Pulmonary artery endothelial cell (primary cell): ENCODE data around the gene DEAF1. TPM values are rescaled to one million over a fixed set of nuclear protein-coding genes. Genes with fewer than 3 reads are reported as not detected.
"Not testable (repeated sequence)": the region's sequence is repeated elsewhere in the genome, so short reads cannot be mapped to it uniquely, and the experiment has no call there.

Experiments
- DNase-seq: peaks from one replicate; pipeline ENCODE4 v3.0.0-alpha.2; 2011; ENCODE audit warnings: low read depth, low spot score
- total RNA-seq: library from RNA; depleted of rRNA; stranded (reverse); fragments of >200 nt; gene quantifications from 2 replicates; pipeline ENCODE4 v1.2.3, GENCODE V29; 2014

Gene DEAF1, protein sequence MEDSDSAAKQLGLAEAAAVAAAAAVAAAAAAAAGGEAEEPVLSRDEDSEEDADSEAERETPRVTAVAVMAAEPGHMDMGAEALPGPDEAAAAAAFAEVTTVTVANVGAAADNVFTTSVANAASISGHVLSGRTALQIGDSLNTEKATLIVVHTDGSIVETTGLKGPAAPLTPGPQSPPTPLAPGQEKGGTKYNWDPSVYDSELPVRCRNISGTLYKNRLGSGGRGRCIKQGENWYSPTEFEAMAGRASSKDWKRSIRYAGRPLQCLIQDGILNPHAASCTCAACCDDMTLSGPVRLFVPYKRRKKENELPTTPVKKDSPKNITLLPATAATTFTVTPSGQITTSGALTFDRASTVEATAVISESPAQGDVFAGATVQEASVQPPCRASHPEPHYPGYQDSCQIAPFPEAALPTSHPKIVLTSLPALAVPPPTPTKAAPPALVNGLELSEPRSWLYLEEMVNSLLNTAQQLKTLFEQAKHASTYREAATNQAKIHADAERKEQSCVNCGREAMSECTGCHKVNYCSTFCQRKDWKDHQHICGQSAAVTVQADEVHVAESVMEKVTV
- 45.1 and 66.1 TPM in 2 replicates for total RNA-seq

GRCh38 chr11:694563-695287, at the start of gene DEAF1:
Gene DEAF1, minus strand, starts transcription at chr11:695222. Its CDS starts 175 bp downstream, at chr11:695047.
- DNase-seq: peak; percentile 92

DNA sequence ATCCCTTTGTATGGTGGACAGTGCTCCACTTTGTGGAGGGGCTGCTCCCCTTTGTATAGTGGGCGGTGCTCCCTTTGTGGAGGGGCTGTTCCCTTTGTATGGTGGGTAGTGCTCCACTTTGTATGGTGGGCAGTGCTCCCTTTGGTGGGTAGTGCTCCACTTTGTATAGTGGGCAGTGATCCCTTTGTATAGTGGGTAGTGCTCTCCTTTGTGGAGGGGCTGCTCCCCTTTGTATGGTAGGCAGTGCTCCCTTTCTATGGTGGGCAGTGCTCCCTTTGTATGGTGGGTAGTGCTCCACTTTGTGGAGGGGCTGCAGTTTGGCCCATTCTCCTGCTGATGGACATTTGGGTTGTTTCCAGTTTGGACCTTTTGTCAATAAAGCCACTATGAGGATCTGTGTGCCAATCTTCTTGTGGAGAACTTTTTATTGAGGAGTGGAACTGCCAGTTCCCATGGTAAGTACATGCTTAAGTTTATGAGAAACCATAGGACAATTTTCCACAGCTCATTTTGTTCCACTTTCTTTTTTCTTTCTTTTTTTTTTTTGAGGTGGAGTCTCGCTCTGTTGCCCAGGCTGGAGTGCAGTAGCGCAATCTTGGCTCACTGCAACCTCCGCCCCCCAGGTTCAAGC, 47.7 kb upstream of the DEAF1 start:
- DNase-seq: no peak

DNA sequence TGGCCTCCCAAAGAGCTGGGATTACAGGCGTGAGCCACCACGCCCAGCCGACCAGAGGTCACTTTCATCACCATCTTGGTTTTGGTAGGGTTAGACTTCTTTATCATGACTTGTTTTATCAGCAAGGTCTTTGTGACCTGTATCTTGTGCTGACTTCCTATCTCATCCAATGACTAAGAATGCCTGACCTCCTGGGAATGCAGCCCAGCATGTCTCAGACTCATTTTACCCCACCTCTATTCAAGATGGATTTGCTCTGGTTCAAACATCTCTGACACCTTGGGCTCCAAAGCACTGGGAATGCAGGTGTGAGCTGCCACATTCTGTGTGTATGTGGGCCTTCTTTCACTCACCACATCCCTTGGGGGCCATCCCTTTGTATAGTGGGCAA, 47.1 kb upstream of the DEAF1 start:
- no peak for DNase-seq

DNA sequence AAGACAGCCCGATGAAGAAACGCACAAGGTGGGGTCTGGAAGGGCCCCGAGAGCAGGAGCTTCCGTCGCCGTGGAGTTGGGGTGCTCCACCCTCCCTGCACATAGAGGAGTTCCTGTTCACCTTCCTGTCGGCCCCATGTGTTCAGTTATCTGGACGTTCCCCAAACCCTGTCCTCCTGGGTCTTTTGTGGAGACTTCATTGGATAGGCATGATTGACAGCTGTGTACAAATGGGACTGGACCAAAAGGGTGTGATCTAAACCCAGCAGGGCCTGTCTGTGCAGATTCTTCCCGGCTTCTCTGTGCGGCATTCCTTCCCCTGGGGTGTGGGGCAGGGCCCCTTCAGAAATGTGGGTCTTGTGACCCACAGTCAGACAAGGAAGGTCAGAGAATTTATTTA, 42.9 kb upstream of the DEAF1 start:
- not testable (repeated sequence) for DNase-seq

DNA sequence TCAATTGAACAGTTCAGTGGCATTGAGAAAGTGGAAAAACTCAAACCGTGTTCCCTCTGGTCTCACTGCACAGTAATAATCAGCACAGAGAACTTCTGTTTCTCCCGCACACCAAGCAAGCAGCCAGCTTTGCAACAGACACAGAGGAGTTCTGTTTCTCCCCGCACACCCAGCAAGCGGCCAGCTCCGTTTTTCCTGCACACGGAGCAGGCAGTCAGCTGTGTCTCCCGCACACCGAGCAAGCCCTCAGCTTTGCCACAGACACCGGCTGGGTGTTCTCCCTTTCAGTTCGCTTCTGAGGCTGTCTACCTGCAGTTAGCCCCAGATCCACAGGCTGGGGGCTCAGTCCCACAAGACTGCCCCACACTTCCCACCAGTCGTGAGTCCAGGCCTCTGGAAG, 42.3 kb upstream of the DEAF1 start:
- no peak for DNase-seq

DNA sequence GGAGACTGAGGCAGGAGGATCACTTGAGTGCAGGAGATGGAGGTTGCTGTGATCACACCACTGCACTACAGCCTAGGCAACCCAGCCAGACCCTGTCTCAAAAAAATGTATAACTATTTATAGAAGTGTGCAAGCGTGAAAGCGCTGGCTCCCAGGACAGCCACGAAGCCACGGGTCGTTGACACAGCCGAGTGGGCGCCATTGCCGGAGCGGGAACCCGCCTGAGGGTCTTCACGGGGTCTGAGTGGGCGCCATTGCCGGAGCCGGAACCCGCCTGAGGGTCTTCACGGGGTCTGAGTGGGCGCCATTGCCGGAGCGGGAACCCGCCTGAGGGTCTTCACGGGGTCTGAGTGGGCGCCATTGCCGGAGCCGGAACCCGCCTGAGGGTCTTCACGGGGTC, 39.5 kb upstream of the DEAF1 start:
- DNase-seq: not testable (repeated sequence)

- no peak for DNase-seq
Observed at GRCh38 chr11:733072-733471, 38.0 kb upstream of the DEAF1 start.

DNA sequence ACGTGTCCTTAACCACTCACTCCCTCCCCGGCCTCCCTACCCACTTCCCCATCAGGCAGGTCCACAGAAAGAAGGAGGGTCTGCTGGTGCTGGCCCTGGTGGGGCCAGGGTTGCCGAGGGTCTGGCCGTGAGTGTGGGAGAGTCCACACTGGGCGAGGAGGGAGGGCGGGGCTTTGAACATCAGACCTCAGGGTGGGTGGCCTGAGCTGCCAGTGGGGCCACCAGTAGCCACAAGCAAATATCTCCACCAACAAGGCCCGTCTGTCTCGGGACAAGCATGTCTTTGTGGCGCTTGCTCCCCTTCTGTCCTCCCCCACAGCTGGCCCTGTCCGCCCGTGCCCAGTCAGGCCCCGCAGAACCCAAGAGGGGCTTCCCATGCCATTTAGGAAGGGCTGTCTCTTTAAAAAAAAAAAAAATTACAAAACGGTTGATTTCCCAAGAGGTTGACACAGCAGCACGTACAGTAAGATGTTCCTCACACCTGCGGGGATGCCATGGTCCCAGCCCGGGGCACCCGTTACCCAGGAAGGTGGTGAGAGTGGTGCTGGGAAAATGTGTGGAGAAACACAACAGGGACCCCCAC, 34.6 kb upstream of the DEAF1 start:
- no peak for DNase-seq

DNA sequence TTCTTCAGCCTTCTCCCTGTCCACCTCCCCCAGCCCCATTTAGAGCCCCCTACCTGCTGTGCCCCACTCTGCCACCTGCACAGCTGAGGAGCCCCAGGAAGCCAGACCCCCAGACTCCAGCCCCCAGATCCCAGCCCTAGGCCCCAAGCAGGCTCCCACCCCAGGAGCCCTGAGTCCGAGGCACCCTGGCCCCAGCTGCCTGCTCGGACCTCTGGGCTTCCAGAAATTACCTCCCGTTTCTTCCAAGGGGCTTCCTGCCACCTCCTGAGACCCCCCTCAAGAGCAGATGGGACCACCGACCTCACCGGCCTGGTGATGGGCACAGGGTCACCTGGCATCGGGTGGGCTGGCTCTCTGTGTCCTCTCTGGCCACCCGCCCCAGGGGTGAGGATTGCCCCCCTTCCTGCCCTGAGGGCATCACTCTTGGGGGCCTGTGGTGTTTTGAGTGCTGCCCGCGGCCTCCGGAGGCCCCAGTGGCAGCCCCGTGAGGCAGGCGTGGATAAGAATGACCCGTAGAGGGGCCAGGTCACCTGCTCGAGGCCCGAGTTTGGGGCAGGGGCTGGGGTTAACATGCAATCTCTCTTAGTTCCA, 34.0 kb upstream of the DEAF1 start:
- no peak for DNase-seq

GRCh38 chr11:727859-728748, 33.1 kb upstream of the DEAF1 start:
- DNase-seq: no peak

GRCh38 chr11:727281-727701, 32.3 kb upstream of the DEAF1 start:
- no peak for DNase-seq

GRCh38 chr11:726278-727220, 31.5 kb upstream of the DEAF1 start:
- DNase-seq: no peak

DNA sequence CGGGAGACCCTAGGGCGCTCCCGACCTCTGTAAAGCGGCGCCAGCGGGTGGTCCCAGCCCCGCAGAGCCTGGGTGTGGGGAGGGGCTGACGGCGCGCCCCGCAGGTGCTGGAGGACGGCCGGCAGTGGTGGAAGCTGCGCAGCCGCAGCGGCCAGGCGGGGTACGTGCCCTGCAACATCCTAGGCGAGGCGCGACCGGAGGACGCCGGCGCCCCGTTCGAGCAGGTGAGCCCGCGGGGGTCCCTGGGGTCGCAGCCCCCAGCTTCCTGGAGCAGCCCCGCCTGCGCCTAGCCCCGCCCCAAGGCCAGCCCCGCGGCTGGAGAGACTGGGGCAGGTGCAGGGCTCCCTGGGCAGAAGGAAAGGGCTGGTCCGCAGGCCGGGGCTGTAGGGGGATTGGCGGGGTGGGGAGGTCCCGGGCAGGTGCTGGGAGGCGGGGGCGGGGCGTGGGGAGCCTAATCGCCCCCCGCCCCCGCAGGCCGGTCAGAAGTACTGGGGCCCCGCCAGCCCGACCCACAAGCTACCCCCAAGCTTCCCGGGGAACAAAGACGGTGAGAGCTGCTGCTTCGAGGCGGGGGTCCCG, 30.7 kb upstream of the DEAF1 start:
- no peak for DNase-seq

DNA sequence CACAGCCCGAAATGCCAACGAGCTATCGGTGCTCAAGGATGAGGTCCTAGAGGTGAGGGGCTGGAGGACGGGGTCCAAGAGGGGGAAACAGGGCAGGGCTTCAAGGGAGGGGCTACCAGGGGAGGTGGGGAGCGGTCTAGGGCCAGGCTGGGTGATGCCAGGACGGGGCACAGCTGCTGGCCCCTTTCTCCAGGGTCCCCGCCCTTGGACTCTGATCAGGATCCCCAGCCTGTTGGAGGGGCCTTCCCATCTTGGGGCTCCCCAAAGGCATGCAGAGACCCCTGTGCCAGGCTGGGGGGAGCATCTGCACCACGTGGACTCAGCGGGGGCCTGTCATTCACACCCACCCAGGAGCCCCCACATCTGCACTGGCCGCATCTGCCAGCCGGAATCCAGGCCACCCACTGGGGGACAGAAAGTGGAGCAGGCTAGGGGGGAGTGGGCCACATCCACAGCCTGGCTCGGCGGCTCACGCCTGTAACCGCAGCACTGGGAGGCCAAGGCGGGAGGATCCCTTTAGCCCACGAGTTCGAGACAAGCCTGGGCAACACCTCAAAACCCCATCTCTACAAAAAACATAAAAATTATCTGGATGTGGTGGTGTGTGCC, 29.9 kb upstream of the DEAF1 start:
- no peak for DNase-seq

- no peak for DNase-seq
Observed at GRCh38 chr11:724049-724777, 29.2 kb upstream of the DEAF1 start.

GRCh38 chr11:723120-723883, 28.3 kb upstream of the DEAF1 start:
- DNase-seq: no peak

DNA sequence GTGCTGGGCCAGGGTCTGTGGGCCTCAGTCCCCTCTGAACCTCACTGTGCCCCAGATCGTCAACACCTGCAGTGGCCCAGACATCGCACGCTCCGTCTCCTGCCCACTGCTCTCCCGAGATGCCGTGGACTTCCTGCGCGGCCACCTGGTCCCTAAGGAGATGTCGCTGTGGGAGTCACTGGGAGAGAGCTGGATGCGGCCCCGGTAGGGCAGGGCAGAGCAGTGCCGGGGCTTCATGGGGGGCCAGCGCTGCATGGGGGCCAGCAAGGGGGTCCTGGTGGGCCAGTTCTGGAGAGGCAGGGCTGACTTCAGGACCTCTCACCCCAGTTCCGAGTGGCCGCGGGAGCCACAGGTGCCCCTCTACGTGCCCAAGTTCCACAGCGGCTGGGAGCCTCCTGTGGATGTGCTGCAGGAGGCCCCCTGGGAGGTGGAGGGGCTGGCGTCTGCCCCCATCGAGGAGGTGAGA, 27.4 kb upstream of the DEAF1 start:
- no peak for DNase-seq
